Measurements from ENCODE around the gene TYRO3. TPM values are rescaled to one million over a fixed set of nuclear protein-coding genes. Genes with fewer than 3 reads are reported as not detected.

The TYRO3 gene
- total and polyA plus RNA-seq, 11 donors = 2.5 to 15.4 (median 3.7) TPM

GRCh38 chr15:41544650-41545015 lies 14.4 kb upstream of the TYRO3 start:
- ATAC-seq (peak in 2 of 4 donors; percentile 40 to 52), DNase-seq (peak in 1 of 5 donors; percentile 52)
- TF ChIP-seq CTCF (IDR thresholded peaks at IDR 0.05) = no peak
- no peak for TF ChIP-seq POLR2A (IDR thresholded peaks at IDR 0.05)
- Histone ChIP-seq H3K27ac (peak overlapping the region in 8 of 12 donors; percentile 71 to 89 (median 84)), H3K36me3 (no peaks in the 10 kb centered on the region), H3K4me1 (peaks cover 0 to 17% (median 7%) of the 10 kb centered on the region in 12 donors), H3K27me3 (no peaks in the 10 kb centered on the region), H3K4me3 (peak overlapping the region; percentile 50 to 98 (median 84)), H3K9me3 (no peaks in the 10 kb centered on the region)
- WGBS, 4 donors = 66 to 80% (median 74%) methylated on average over 15 of the region's 15 CpGs
- intact Hi-C loops (cut with DNase I) = no loop called here

- ATAC-seq (no peak), DNase-seq (no peak)
- Histone ChIP-seq H3K4me3 (no peak overlapping the region), H3K27ac (no peak overlapping the region), H3K27me3 (no peaks in the 10 kb centered on the region), H3K36me3 (no peaks in the 10 kb centered on the region), H3K9me3 (no peaks in the 10 kb centered on the region), H3K4me1 (peaks cover 0 to 17% (median 7%) of the 10 kb centered on the region in 12 donors)
- no peak for TF ChIP-seq CTCF (IDR thresholded peaks at IDR 0.05)
- no peak for TF ChIP-seq POLR2A (IDR thresholded peaks at IDR 0.05)
- WGBS, 4 donors = 91 to 98% (median 94%) methylated on average over 3 of the region's 3 CpGs
- intact Hi-C loops (cut with DNase I) = no loop called here
These were observed 13.8 kb upstream of the TYRO3 start for GRCh38 chr15:41545218-41545617.

GRCh38 chr15:41546851-41547786 lies 11.9 kb upstream of the TYRO3 start:
- DNase-seq (no peak), ATAC-seq (no peak)
- no peak overlapping the region for H3K27ac ChIP-seq
- peaks cover 0 to 17% (median 7%) of the 10 kb centered on the region in 12 donors for H3K4me1 ChIP-seq
- WGBS, 4 donors = 87 to 91% (median 88%) methylated on average over 13 of the region's 13 CpGs
- no peaks in the 10 kb centered on the region for H3K9me3 ChIP-seq
- no peak overlapping the region for H3K4me3 ChIP-seq
- H3K36me3 ChIP-seq = no peaks in the 10 kb centered on the region
- intact Hi-C loops (cut with DNase I) = no loop called here
- no peaks in the 10 kb centered on the region for H3K27me3 ChIP-seq
- TF ChIP-seq CTCF (IDR thresholded peaks at IDR 0.05) (no peak), POLR2A (IDR thresholded peaks at IDR 0.05) (no peak)

GRCh38 chr15:41550066-41550775 lies 8.8 kb upstream of the TYRO3 start:
- Histone ChIP-seq H3K27me3 (no peaks in the 10 kb centered on the region), H3K36me3 (no peaks in the 10 kb centered on the region), H3K4me1 (peaks cover 0 to 10% (median 0%) of the 10 kb centered on the region in 12 donors), H3K9me3 (no peaks in the 10 kb centered on the region), H3K4me3 (no peak overlapping the region), H3K27ac (no peak overlapping the region)
- ATAC-seq = no peak
- no peak for TF ChIP-seq POLR2A (IDR thresholded peaks at IDR 0.05)
- TF ChIP-seq CTCF (IDR thresholded peaks at IDR 0.05) = no peak
- DNase-seq = no peak
- intact Hi-C loops (cut with DNase I) = loop anchor here in 3 of 10 donors (10.0 kb wide), 1 partner anchor 265 kb away; no protein-coding TSS in a partner anchor
- 89 to 91% (median 90%) methylated on average over 9 of the region's 9 CpGs for WGBS, 4 donors

All from heart left ventricle (tissue), 16 donors.